HCT116 (cell line): ENCODE results near the gene NIM1K. TPM values are rescaled to one million over a fixed set of nuclear protein-coding genes. Genes with fewer than 3 reads are reported as not detected.

ENCODE experiments used
- ATAC-seq: fragments of 200-7000 bp; cut with Tn5 transposase; 2 replicates; pipeline ENCODE4 v1.9.1; 2020; ENCODE audit warnings: mild to moderate bottlenecking, moderate library complexity
- BruUV-seq: library from RNA; stranded (reverse); fragments of 400-500 nt; replicated peaks from 2 replicates; lab custom pipeline; 2021; lab: Mats Ljungman, UMichigan
- CTCF ChIA-PET: fragments of 300-600 bp; sonication (Branson Sonifier 250); formaldehyde crosslinking; loops from one replicate; lab custom pipeline; 2021; ENCODE audit warnings: antibody characterized with exemption; lab: Charles Lee
- POLR2A ChIA-PET: fragments of 300-600, 350-600 bp; sonication (Branson Sonifier 250); formaldehyde crosslinking; loops from one replicate; lab custom pipeline; 2021; ENCODE audit warnings: antibody characterized with exemption; lab: Charles Lee
- RAD21 ChIA-PET, 2 experiments: fragments of 300-600 bp; sonication (Branson Sonifier 250); formaldehyde crosslinking; loops; one replicate each; lab custom pipeline; 2023; ENCODE audit warnings: low total read pairs in 2 of 2; ENCODE audit not compliant: uncharacterized antibody in 2 of 2, unreplicated experiment in 2 of 2, low non-redundant PET in 1 of 2; lab: Charles Lee
- DNase-seq: peaks from one replicate; pipeline ENCODE4 v3.0.0-alpha.2; 2010; ENCODE audit warnings: low read depth, low spot score
- H2AFZ ChIP-seq: fragments of 200-600 bp; shearing (Covaris generic), sonication (generic); 2 replicates; pipeline ENCODE4 v1.6.1; 2017; ENCODE audit warnings: low read depth, mixed run types, mixed read lengths, antibody characterized with exemption, low read length; ENCODE audit not compliant: poor library complexity, severe bottlenecking
- H3K27ac ChIP-seq: 2 replicates; pipeline ENCODE4 v1.5.1; 2012; ENCODE audit warnings: low read depth, low read length
- H3K27me3 ChIP-seq: fragments of 200-600 bp; sonication (generic); 2 replicates; pipeline ENCODE4 v1.6.1; 2016; ENCODE audit warnings: mixed run types, low read length, mixed read lengths; ENCODE audit not compliant: insufficient read depth
- H3K36me3 ChIP-seq, 2 experiments: fragments of 200-500 bp in 1 of 2; fragments of 200-600 bp in 1 of 2; sonication (Bioruptor generic) in 1 of 2; sonication (generic) in 1 of 2; 2 replicates each; pipeline versions ENCODE4 v1.5.1 to v1.6.1; 2014 to 2016; ENCODE audit warnings: low read length in 2 of 2, inconsistent platforms in 1 of 2, mixed read lengths in 1 of 2, mixed run types in 1 of 2; ENCODE audit not compliant: insufficient read depth in 2 of 2, control insufficient read depth in 1 of 2
- H3K4me1 ChIP-seq, 2 experiments: fragments of 200-600 bp in 1 of 2; sonication (generic) in 1 of 2; 2 replicates each; pipeline versions ENCODE4 v1.5.1 to v1.6.1; 2012 to 2017; ENCODE audit warnings: low read length in 2 of 2, inconsistent platforms in 1 of 2, mild to moderate bottlenecking in 1 of 2, mixed read lengths in 1 of 2, mixed run types in 1 of 2, moderate library complexity in 1 of 2; ENCODE audit not compliant: insufficient read depth in 2 of 2, control insufficient read depth in 1 of 2
- H3K4me2 ChIP-seq: fragments of 200-600 bp; sonication (generic); 2 replicates; pipeline ENCODE4 v1.6.1; 2017; ENCODE audit warnings: mixed run types, low read length, mixed read lengths
- H3K4me3 ChIP-seq, 2 experiments: fragments of 200-600 bp in 1 of 2; sonication (generic) in 1 of 2; replicated peaks in 1 of 2; 2 replicates each; pipeline ENCODE4 v1.5.1; 2011 to 2016; ENCODE audit warnings: low read length in 2 of 2, control low read depth in 1 of 2, low read depth in 1 of 2, mild to moderate bottlenecking in 1 of 2, mixed read lengths in 1 of 2, mixed run types in 1 of 2
- H3K79me2 ChIP-seq: fragments of 200-600 bp; sonication (generic); 2 replicates; pipeline ENCODE4 v1.6.1; 2017; ENCODE audit warnings: mild to moderate bottlenecking, mixed run types, low read length, moderate library complexity, mixed read lengths; ENCODE audit not compliant: insufficient read depth
- H3K9ac ChIP-seq: fragments of 200-600 bp; sonication (generic); 2 replicates; pipeline ENCODE4 v1.6.1; 2016; ENCODE audit warnings: low read length, mixed read lengths
- H3K9me2 ChIP-seq: fragments of 200-600 bp; sonication (generic), shearing (Covaris generic); 2 replicates; pipeline ENCODE4 v1.6.1; 2017; ENCODE audit warnings: mixed run types, mild to moderate bottlenecking, moderate library complexity; ENCODE audit not compliant: insufficient read depth
- H3K9me3 ChIP-seq, 2 experiments: fragments of 200-500 bp in 1 of 2; fragments of 200-600 bp in 1 of 2; sonication (Bioruptor generic) in 1 of 2; sonication (generic) in 1 of 2; 2 replicates each; pipeline ENCODE4 v1.6.1; 2014 to 2017; ENCODE audit warnings: low read length in 2 of 2, mixed read lengths in 2 of 2, inconsistent platforms in 1 of 2, low read depth in 1 of 2, mild to moderate bottlenecking in 1 of 2, mixed run types in 1 of 2, moderate library complexity in 1 of 2; ENCODE audit not compliant: control insufficient read depth in 1 of 2, insufficient read depth in 1 of 2
- H4K20me1 ChIP-seq: fragments of 200-600 bp; sonication (generic), shearing (Covaris generic); 2 replicates; pipeline ENCODE4 v1.6.1; 2017; ENCODE audit warnings: mixed run types, mild to moderate bottlenecking, moderate library complexity; ENCODE audit not compliant: insufficient read depth
- CBX3 ChIP-seq: IDR thresholded peaks from 2 replicates; pipeline ENCODE4 v1.6.1; 2012; ENCODE audit warnings: low read depth
- CEBPB ChIP-seq: IDR thresholded peaks from 2 replicates; pipeline ENCODE4 v1.6.1; 2012; ENCODE audit warnings: low read depth
- ELF1 ChIP-seq: IDR thresholded peaks from 2 replicates; pipeline ENCODE4 v1.6.1; 2012; ENCODE audit warnings: low read depth, borderline replicate concordance
- EZH2phosphoT487 ChIP-seq: fragments of 200-600 bp; IDR thresholded peaks from 2 replicates; pipeline ENCODE4 v1.6.1; 2018; ENCODE audit warnings: antibody characterized with exemption, borderline replicate concordance
- FOSL1 ChIP-seq: IDR thresholded peaks from 2 replicates; pipeline ENCODE4 v1.6.1; 2012; ENCODE audit warnings: low read depth
- RAD21 ChIP-seq: IDR thresholded peaks from 2 replicates; pipeline ENCODE4 v1.6.1; 2012; ENCODE audit warnings: low read depth, mild to moderate bottlenecking
- SIN3A ChIP-seq: IDR thresholded peaks from 2 replicates; pipeline ENCODE4 v1.6.1; 2012; ENCODE audit warnings: low read depth
- SP1 ChIP-seq: IDR thresholded peaks from 2 replicates; pipeline ENCODE4 v1.6.1; 2012; ENCODE audit warnings: low read depth
- SRF ChIP-seq: IDR thresholded peaks from 2 replicates; pipeline ENCODE4 v1.6.1; 2012; ENCODE audit warnings: low read depth
- YY1 ChIP-seq: IDR thresholded peaks from 2 replicates; pipeline ENCODE4 v1.6.1; 2011; ENCODE audit warnings: low read length, low read depth, moderate library complexity, mild to moderate bottlenecking; ENCODE audit not compliant: insufficient replicate concordance; ENCODE audit errors: extremely low read depth
- ZNF274 ChIP-seq: fragments of 200-500 bp; sonication (Bioruptor generic); IDR thresholded peaks from 2 replicates; pipeline ENCODE4 v1.6.1; 2014; ENCODE audit warnings: mild to moderate bottlenecking, low read depth, low read length, inconsistent platforms
- intact Hi-C: fragments of 100-400 bp; cut with micrococcal nuclease; formaldehyde crosslinking; loops from 2 replicates; pipeline ENCODE4 v1.10.0; 2022
- total RNA-seq: library from RNA; stranded (reverse); gene quantifications from one replicate; pipeline ENCODE4 v1.2.1, GENCODE V29; 2021; ENCODE audit not compliant: unreplicated experiment
- TF ChIP-seq, protein P1 (sequence below), 3 experiments: fragments of 200-600 bp in 1 of 3; sonication (generic) in 1 of 3; IDR thresholded peaks in 2 of 3; conservative IDR thresholded peaks in 1 of 3; 2 replicates each; pipeline ENCODE4 v1.5.1; 2012 to 2017; ENCODE audit warnings: low read depth in 2 of 3, low read length in 2 of 3, antibody characterized with exemption in 1 of 3, borderline replicate concordance in 1 of 3, control low read depth in 1 of 3, mild to moderate bottlenecking in 1 of 3, mixed read lengths in 1 of 3, mixed run types in 1 of 3, moderate library complexity in 1 of 3; ENCODE audit not compliant: insufficient read depth in 1 of 3
- TF ChIP-seq, protein P2 (sequence below): IDR thresholded peaks from 2 replicates; pipeline ENCODE4 v1.6.1; 2012
- TF ChIP-seq, protein P3 (sequence below): IDR thresholded peaks from 2 replicates; pipeline ENCODE4 v1.6.1; 2012
- TF ChIP-seq, protein P4 (sequence below): IDR thresholded peaks from 2 replicates; pipeline ENCODE4 v1.6.1; 2012; ENCODE audit warnings: low read depth

The NIM1K gene
- total RNA-seq, 1 experiment from 2014 or later: 0.44 TPM

DNA sequence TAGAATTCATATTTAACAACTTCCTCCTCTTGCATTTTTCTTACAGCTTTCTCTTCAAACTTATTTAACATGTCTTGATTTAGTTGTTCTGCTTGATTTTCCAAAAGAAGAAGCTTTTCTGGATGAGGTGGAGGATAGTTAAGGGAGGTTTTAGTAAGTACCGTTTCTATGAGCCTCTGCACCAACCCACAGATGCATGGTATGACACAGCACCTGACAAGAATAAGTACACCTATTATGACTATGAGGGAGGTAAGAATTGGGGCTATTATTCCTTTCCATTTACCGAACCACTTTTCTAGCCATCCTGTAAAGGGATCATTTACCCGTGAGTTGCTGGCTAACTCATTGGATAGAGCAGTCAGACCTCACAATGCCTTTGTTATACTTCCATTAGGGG, 123.7 kb downstream of the NIM1K start:
- H4K20me1 ChIP-seq: no peaks in the 10 kb centered on the region
- H2AFZ ChIP-seq: no peak overlapping the region
- TF ChIP-seq CEBPB (no peak), SIN3A (no peak), FOSL1 (no peak), ZNF274 (no peak), SP1 (no peak), EZH2phosphoT487 (no peak), SRF (no peak), RAD21 (no peak), ELF1 (no peak), CBX3 (no peak), YY1 (no peak)
- TF ChIP-seq, protein P1, sequence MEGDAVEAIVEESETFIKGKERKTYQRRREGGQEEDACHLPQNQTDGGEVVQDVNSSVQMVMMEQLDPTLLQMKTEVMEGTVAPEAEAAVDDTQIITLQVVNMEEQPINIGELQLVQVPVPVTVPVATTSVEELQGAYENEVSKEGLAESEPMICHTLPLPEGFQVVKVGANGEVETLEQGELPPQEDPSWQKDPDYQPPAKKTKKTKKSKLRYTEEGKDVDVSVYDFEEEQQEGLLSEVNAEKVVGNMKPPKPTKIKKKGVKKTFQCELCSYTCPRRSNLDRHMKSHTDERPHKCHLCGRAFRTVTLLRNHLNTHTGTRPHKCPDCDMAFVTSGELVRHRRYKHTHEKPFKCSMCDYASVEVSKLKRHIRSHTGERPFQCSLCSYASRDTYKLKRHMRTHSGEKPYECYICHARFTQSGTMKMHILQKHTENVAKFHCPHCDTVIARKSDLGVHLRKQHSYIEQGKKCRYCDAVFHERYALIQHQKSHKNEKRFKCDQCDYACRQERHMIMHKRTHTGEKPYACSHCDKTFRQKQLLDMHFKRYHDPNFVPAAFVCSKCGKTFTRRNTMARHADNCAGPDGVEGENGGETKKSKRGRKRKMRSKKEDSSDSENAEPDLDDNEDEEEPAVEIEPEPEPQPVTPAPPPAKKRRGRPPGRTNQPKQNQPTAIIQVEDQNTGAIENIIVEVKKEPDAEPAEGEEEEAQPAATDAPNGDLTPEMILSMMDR (IDR thresholded peaks at IDR 0.05 in 2 of 3, conservative IDR thresholded peaks at IDR 0.05 in 1 of 3; ENCODE audit: borderline replicate concordance in 1 of 3, insufficient read depth in 1 of 3, low read depth in 2 of 3, low read length in 2 of 3): no peak
- TF ChIP-seq, protein P2, sequence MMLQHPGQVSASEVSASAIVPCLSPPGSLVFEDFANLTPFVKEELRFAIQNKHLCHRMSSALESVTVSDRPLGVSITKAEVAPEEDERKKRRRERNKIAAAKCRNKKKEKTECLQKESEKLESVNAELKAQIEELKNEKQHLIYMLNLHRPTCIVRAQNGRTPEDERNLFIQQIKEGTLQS: no peak
- TF ChIP-seq, protein P3, sequence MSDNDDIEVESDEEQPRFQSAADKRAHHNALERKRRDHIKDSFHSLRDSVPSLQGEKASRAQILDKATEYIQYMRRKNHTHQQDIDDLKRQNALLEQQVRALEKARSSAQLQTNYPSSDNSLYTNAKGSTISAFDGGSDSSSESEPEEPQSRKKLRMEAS: no peak
- TF ChIP-seq, protein P4, sequence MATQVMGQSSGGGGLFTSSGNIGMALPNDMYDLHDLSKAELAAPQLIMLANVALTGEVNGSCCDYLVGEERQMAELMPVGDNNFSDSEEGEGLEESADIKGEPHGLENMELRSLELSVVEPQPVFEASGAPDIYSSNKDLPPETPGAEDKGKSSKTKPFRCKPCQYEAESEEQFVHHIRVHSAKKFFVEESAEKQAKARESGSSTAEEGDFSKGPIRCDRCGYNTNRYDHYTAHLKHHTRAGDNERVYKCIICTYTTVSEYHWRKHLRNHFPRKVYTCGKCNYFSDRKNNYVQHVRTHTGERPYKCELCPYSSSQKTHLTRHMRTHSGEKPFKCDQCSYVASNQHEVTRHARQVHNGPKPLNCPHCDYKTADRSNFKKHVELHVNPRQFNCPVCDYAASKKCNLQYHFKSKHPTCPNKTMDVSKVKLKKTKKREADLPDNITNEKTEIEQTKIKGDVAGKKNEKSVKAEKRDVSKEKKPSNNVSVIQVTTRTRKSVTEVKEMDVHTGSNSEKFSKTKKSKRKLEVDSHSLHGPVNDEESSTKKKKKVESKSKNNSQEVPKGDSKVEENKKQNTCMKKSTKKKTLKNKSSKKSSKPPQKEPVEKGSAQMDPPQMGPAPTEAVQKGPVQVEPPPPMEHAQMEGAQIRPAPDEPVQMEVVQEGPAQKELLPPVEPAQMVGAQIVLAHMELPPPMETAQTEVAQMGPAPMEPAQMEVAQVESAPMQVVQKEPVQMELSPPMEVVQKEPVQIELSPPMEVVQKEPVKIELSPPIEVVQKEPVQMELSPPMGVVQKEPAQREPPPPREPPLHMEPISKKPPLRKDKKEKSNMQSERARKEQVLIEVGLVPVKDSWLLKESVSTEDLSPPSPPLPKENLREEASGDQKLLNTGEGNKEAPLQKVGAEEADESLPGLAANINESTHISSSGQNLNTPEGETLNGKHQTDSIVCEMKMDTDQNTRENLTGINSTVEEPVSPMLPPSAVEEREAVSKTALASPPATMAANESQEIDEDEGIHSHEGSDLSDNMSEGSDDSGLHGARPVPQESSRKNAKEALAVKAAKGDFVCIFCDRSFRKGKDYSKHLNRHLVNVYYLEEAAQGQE: no peak
- peak overlapping the region; percentile 34; the same call in 1 of the 2 replicates for H3K27ac ChIP-seq
- ATAC-seq (no peak), DNase-seq (no peak)
- peak overlapping the region; percentile 89 for H3K4me2 ChIP-seq
- H3K27me3 ChIP-seq: no peaks in the 10 kb centered on the region
- no peaks in the 10 kb centered on the region for H3K9me3 ChIP-seq
- no peak overlapping the region for H3K9ac ChIP-seq
- H3K9me2 ChIP-seq: no peaks in the 10 kb centered on the region
- ChIA-PET CTCF (no interaction called here), RAD21 (no interaction called here), POLR2A (no interaction called here)
- intact Hi-C loops: loop anchor here (10.0 kb wide), 1 partner anchor 191 kb away; the partner anchor contains the start of gene ZNF131
- H3K79me2 ChIP-seq: peaks cover 24% of the 10 kb centered on the region
- H3K36me3 ChIP-seq: no peaks in the 10 kb centered on the region
- TSS peak; percentile 66 for BruUV-seq
- H3K4me3 ChIP-seq: no peak overlapping the region
- peaks cover 11 to 32% of the 10 kb centered on the region in 2 experiments; a peak in 3 of 4 replicates for H3K4me1 ChIP-seq
